ENCODE measurements around the gene ATP5MK. TPM values are rescaled to one million over a fixed set of nuclear protein-coding genes. Genes with fewer than 3 reads are reported as not detected.

The ATP5MK gene
- total RNA-seq, 1 experiment from 2014 or later, result 556 TPM

GRCh38 chr10:103419101-103419500 is 22.8 kb upstream of the ATP5MK start:
- Histone ChIP-seq H4K20me1 (ENCODE audit: insufficient read depth) (0 out of 2 replicates have a peak, but pooled peaks cover 3% of the 10 kb centered on the region), H3K9me3 (ENCODE audit: control insufficient read depth in 1 of 2, insufficient read depth in 1 of 2, low read depth in 1 of 2, low read length in 2 of 2) (no peaks in the 10 kb centered on the region), H3K4me3 (replicated peaks in 1 of 2; ENCODE audit: low read depth in 1 of 2, low read length in 2 of 2) (no peak overlapping the region), H3K9me2 (ENCODE audit: insufficient read depth) (no peaks in the 10 kb centered on the region), H2AFZ (ENCODE audit: low read depth, low read length, poor library complexity, severe bottlenecking) (no peak overlapping the region), H3K4me2 (ENCODE audit: low read length) (no peak overlapping the region), H3K79me2 (ENCODE audit: insufficient read depth, low read length) (peaks cover 66% of the 10 kb centered on the region; the same call in 1 of the 2 replicates), H3K4me1 (ENCODE audit: control insufficient read depth in 1 of 2, insufficient read depth in 2 of 2, low read length in 2 of 2) (no peaks in the 10 kb centered on the region), H3K27ac (ENCODE audit: low read depth, low read length) (no peak overlapping the region), H3K36me3 (ENCODE audit: control insufficient read depth in 1 of 2, insufficient read depth in 2 of 2, low read length in 2 of 2) (peaks cover 71 to 92% of the 10 kb centered on the region in 2 experiments), H3K9ac (ENCODE audit: low read length) (no peak overlapping the region), H3K27me3 (ENCODE audit: insufficient read depth, low read length) (no peaks in the 10 kb centered on the region)
- POLR2A ChIA-PET, result no interaction called here
- no peak for DNase-seq (ENCODE audit: low read depth, low spot score)
- intact Hi-C loops (cut with micrococcal nuclease), result no loop called here
- TF ChIP-seq CTCF (IDR thresholded peaks at IDR 0.05 in 2 of 3, conservative IDR thresholded peaks at IDR 0.05 in 1 of 3; ENCODE audit: borderline replicate concordance in 1 of 3, insufficient read depth in 1 of 3, low read depth in 2 of 3, low read length in 2 of 3) (no peak), SRF (IDR thresholded peaks at IDR 0.05; ENCODE audit: low read depth) (no peak), POLR2AphosphoS5 (IDR thresholded peaks at IDR 0.05; ENCODE audit: low read depth, low read length) (no peak)
- CTCF ChIA-PET, result interaction anchor here (1.1 to 1.5 kb wide), 2 partner anchors 61 to 67 kb away, joined by 3 read pairs; no protein-coding TSS in a partner anchor
- RAD21 ChIA-PET (ENCODE audit: low non-redundant PET in 1 of 2, low total read pairs in 2 of 2, uncharacterized antibody in 2 of 2, unreplicated experiment in 2 of 2), result no interaction called here
- no peak for ATAC-seq
- BruUV-seq (replicated peaks), result no TSS peak

- intact Hi-C loops (cut with micrococcal nuclease), result loop anchor here (1.0 to 2.0 kb wide), 2 partner anchors 65 to 269 kb away; no protein-coding TSS in a partner anchor
These were observed 21.3 kb upstream of the ATP5MK start for GRCh38 chr10:103417601-103418000.

More at GRCh38 chr10:103417601-103418000, 21.3 kb upstream of the ATP5MK start:
- Histone ChIP-seq H3K9me2 (ENCODE audit: insufficient read depth) (no peaks in the 10 kb centered on the region), H3K4me2 (ENCODE audit: low read length) (no peak overlapping the region), H3K9me3 (ENCODE audit: control insufficient read depth in 1 of 2, insufficient read depth in 1 of 2, low read depth in 1 of 2, low read length in 2 of 2) (no peaks in the 10 kb centered on the region), H3K79me2 (ENCODE audit: insufficient read depth, low read length) (peaks cover 63% of the 10 kb centered on the region; the same call in 1 of the 2 replicates), H3K36me3 (ENCODE audit: control insufficient read depth in 1 of 2, insufficient read depth in 2 of 2, low read length in 2 of 2) (peaks cover 70 to 93% of the 10 kb centered on the region in 2 experiments), H3K9ac (ENCODE audit: low read length) (no peak overlapping the region), H4K20me1 (ENCODE audit: insufficient read depth) (peaks cover 8% of the 10 kb centered on the region; the same call in 1 of the 2 replicates), H3K27me3 (ENCODE audit: insufficient read depth, low read length) (no peaks in the 10 kb centered on the region), H3K4me3 (replicated peaks in 1 of 2; ENCODE audit: low read depth in 1 of 2, low read length in 2 of 2) (no peak overlapping the region), H2AFZ (ENCODE audit: low read depth, low read length, poor library complexity, severe bottlenecking) (no peak overlapping the region), H3K27ac (ENCODE audit: low read depth, low read length) (no peak overlapping the region), H3K4me1 (ENCODE audit: control insufficient read depth in 1 of 2, insufficient read depth in 2 of 2, low read length in 2 of 2) (no peaks in the 10 kb centered on the region)
- ChIA-PET RAD21 (ENCODE audit: low non-redundant PET in 1 of 2, low total read pairs in 2 of 2, uncharacterized antibody in 2 of 2, unreplicated experiment in 2 of 2) (no interaction called here), CTCF (interaction anchor here (1.0 to 1.5 kb wide), 4 partner anchors 63 to 175 kb away, joined by 3 to 4 read pairs (median 4); no protein-coding TSS in a partner anchor), POLR2A (no interaction called here)
- no peak for TF ChIP-seq ELF1 (IDR thresholded peaks at IDR 0.05; ENCODE audit: borderline replicate concordance, low read depth)
- TF ChIP-seq ZFX (IDR thresholded peaks at IDR 0.05), result no peak
- TF ChIP-seq FOSL1 (IDR thresholded peaks at IDR 0.05; ENCODE audit: low read depth), result no peak
- TF ChIP-seq ZBTB33 (IDR thresholded peaks at IDR 0.05; ENCODE audit: extremely low read depth, insufficient replicate concordance, low read length), result no peak
- TF ChIP-seq CBX3 (IDR thresholded peaks at IDR 0.05; ENCODE audit: low read depth), result no peak
- TF ChIP-seq SIN3A (IDR thresholded peaks at IDR 0.05; ENCODE audit: low read depth), result no peak
- no TSS peak for BruUV-seq (replicated peaks)
- DNase-seq (ENCODE audit: low read depth, low spot score) (no peak), ATAC-seq (no peak)

Measured in HCT116 (cell line).